DMS53 (cell line): Measurements from ENCODE around the gene MTCL1.

Source experiments
- DNase-seq: peaks from one replicate; lab custom pipeline; 2025; lab: John Stamatoyannopoulos, UW

The MTCL1 gene

DNA sequence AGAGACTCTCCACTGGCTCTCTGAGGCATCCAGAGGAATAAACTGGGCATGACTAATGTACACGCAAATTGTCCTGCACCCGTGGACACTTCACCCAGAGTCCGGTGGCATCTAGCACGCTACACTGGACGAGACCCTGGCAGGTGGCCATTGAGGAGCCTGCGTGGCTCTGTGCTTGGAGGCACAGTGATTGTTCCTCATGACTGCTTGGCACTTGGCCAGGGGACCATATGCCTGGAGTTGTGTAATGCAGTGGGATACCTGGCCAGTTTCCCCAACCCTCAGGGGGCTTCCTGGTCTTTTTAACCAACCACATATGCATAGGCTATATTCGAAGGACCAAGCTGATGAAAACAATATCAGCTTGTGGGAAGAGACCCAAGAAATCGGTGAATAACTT lies 66.6 kb downstream of the MTCL1 start:
- DNase-seq, result peak; percentile 60

DNA sequence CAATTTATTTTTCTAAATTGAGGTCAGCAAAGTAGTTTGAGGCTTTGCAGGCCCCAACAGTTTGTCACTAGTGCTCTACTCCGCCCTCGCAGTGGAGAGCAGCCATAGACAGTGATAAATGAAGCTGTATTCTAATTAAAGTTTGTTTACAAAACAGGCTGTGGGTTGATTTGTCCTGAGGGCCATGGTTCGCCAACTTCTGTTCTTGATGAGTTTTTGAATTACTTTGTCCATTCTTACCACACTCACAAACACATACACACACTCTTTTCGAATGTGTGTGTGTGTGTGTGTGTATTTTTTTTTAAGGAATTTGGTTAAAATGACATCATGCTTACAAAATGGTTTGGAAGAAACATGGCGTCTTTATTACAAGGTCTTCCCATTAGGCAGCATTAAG lies 68.6 kb downstream of the MTCL1 start:
- no peak for DNase-seq

DNA sequence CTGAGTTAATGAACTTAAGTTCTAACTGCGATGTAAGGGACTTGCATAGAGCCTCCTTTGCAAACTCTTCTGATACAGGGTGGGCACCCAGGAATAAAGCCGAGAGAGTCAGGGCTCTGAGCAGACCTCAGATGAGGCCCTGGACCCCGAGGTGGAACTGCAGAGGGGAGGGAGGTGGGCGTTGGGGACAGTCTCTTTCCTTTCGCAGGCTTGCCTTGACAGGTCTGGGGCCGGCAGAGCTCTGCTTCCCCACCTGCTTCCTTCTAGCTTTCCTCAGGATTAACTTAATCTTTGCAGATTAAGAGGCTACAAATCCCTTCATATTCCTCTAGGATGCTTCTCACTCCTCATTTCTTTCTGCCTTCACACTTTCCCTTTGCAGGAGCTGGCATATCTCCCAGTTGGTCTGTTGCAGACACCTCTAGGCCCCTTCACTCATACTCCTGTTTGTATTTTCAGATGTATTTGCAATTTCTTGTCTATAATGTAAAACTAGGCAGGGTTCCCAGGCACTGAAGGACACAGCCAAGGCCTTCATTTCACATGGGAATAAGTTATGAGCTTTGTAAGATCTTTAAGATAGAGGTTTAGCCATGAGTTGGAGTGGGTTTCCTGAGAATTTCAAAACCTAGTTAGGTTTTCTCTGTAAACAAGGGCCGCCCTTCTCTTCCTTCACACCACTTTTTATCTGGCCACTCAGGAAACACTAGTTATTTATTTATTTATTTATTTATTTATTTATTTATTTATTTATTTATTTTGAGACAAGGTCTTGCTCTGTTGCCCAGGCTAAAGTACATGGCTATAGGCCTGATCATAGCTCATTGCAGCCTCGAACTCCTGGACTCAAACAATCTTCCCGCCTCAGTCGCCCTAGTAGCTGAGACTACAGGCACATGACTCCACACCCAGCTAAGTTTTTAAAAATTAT lies 70.9 kb downstream of the MTCL1 start:
- no peak for DNase-seq

GRCh38 chr18:8777846-8778245 lies 72.5 kb downstream of the MTCL1 start:
- DNase-seq, result no peak

GRCh38 chr18:8778386-8778785 lies 73.0 kb downstream of the MTCL1 start:
- no peak for DNase-seq

GRCh38 chr18:8778824-8779223 lies 73.5 kb downstream of the MTCL1 start:
- DNase-seq, result no peak

DNA sequence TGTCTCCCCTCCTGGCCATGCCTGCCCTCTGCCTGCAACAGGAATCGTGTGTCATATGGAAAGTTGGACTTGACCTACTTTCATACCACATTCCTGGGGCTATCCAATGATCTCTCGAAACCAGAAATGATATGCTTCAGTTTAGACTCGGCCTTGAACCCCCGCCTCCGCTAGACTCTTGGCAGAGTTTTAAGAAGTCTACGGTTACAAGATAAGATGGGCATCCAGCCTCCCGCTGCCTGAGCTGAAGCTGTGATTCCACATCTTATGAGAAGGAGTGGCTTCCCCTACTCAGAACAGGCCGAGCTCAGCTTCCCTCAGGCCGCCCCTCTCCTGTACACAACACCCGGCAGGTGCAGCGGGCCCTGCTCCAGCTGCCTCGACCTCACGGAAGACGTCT lies 73.9 kb downstream of the MTCL1 start:
- no peak for DNase-seq

DNA sequence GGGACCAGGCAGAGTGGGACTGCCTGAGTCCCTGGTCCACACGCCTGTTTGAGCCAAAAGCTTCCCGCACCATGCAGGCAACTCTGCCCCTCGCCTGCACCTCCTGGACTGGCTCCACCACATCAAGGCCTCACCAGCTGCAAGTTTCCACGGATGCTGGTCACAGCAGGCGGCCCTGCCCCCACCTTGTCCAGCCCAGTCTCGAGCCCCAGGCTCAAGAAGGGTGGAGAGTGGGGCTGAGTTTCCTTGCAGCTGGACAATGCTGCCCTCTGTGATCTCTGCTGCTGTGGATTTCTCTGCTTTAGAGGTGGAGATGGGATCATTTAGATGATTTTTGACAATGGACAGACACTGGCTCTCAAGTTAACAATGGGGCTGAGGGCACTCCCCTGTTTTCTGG lies 74.9 kb downstream of the MTCL1 start:
- DNase-seq, result no peak

DNA sequence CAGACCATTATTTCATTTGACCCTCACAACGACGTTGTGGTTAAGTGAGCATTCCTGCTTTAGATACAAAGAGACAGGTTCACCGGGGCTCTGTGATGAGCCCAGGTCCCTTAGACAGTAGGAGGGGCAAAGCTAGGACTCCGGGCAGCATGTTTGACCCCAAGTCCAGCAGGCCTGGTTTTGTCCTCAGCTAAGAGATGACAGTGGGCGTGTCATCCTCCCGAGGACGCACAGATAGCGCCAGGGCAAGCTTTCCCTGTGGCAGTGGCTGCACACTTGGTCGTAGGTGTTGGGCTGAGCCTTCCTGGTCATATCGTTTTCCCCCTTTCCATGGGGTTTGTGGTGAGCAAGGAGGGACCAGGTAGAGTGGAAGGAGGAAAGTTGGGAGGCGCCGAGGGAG lies 76.3 kb downstream of the MTCL1 start:
- DNase-seq, result no peak

- no peak for DNase-seq
Observed at GRCh38 chr18:8783335-8783993, 78.1 kb downstream of the MTCL1 start.

DNA sequence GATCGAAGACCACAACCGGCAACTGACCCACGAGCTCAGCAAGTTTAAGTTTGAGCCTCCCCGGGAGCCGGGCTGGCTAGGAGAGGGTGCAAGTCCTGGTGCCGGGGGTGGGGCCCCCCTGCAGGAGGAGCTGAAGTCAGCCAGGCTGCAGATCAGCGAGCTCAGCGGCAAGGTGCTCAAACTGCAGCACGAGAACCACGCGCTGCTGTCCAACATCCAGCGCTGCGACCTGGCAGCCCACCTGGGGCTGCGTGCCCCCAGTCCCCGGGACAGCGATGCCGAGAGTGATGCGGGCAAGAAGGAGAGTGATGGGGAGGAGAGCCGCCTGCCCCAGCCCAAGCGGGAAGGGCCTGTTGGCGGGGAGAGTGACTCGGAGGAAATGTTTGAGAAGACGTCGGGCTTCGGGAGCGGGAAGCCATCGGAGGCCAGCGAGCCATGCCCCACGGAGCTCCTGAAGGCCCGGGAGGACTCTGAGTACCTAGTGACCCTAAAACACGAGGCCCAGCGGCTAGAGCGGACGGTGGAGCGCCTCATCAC lies 78.7 kb downstream of the MTCL1 start:
- no peak for DNase-seq

DNA sequence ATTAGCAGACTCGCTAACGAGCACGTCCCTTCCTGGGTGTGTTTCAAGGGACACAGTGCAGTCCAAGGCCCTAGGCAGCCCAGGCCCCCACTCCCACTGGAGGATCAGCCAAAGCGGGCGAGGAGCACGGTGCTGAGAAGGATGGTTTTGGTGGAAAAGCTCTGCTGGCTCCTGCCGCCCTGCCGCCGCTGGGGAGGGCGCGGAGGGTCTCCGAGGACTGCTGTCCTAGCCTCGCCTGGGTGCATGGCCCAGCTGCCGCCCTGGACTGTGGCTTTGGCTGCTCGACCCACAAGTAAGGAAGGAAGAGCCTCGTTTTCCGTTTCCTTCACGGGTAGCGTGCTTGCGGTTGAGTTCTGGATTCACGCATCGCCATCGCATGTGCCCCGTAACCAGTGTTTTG lies 79.9 kb downstream of the MTCL1 start:
- DNase-seq, result no peak

DNA sequence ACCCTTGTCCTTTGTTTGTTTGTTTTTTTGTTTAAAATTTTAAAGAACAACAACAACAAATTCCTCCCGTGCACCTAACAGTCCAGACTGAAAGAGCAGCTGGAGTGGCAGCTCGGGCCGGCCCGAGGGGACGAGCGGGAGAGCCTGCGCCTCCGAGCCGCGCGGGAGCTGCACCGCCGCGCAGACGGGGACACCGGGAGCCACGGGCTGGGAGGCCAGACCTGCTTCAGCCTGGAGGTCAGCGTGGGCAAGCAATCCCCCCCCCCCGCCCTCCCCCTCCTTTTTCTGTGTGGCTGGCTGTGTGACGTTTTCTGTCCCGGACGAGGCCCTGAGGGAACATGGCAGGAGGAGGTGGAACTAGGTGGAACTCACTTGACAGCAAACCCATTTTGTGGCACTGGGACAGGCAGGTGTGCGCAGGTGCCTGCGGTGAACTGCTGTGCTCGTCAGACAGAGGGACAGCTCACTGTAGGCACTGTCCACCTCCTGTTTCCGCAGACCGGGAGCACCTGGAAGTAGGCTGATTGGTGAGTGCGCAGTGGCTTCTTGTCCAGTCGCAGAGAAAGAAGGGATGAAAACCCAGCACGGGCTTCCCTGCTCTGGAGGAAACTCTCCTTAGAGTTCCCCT lies 80.6 kb downstream of the MTCL1 start:
- DNase-seq, result no peak

DNA sequence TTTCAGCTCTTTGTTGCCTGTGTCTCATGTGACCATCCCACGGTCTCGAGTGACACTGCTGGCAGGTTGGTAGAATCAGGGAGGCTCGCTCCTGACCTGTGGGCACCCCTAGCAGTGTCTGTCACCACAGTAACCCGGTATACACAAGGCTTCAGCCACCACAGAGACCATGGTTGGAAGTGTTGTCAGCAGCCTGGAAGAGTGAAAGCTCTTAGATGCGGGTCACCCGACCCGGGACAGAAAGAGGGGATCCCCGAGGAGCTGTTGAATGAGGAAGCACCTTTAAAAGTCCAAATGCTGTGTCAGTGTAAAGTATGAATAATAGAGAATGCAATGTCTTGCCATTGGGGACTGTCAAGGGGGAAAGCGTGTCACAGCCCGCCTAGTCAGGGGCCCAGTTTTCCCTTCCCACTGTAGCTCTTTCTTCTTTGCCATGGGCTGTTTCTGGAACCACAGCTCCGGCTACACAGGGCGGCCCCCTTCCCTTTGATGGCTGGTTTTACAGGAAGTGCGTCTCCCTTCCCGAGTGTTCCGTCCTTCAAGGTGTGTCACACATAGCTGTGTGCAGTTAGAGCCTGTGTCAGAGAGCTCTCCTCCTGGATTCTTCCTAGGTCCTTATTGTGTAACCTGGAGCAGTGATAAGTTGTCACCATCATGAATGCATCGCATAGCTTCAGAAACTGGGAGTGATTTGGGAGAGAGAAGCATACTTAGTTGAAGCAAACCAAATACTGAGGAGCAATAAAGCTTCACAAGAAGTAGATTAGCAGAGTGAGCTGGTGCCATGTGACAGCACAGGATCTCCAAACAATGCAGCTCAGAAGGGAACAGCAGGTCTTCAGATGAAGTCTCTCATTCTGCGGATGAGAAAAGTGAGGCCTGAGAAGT lies 81.4 kb downstream of the MTCL1 start:
- DNase-seq, result no peak

- DNase-seq, result no peak
Observed at GRCh38 chr18:8787371-8787670, 82.0 kb downstream of the MTCL1 start.

GRCh38 chr18:8787794-8788193 lies 82.4 kb downstream of the MTCL1 start:
- no peak for DNase-seq

DNA sequence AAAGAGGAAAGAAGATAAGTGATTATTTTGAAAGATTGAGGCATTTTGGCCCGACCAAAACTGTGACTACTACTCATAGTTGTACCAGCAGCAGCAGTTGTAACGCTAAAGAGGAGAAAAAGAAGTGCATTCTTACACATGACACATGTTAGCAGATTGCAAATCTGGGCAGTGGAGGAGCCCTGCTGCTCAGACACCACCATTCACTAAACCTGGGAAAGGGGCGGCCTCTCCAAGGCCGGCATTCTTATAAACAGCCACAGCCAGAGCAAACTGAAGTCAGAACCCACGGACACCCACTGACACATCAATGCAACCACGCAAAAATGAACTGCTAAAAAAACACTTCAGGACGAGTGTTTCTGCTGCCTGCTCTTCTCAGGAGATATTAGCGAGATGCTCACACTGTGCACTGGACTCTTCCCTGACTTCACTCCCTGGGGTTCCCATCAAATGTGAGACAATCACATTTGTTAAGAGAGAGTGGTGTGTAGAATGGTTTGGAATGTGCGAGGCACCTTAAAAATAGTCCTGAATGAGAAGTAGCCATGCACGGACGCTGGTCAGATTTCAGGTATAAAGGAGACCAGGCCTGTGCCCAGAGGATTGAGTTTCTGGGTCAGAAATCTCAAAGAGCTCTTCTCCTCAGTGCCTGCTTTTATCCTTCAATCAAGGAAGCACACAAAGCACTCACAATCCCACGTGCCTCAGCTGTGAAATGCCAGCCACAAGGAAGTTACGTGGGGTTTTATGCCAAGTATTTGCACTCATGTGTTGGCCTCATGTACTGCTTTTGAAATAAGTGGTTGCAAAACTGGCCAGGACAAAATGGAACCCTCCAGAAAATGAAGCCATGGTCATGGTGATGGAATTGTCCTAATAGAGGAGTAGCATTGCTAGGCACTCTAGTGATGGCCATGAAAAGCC lies 83.4 kb downstream of the MTCL1 start:
- no peak for DNase-seq

DNA sequence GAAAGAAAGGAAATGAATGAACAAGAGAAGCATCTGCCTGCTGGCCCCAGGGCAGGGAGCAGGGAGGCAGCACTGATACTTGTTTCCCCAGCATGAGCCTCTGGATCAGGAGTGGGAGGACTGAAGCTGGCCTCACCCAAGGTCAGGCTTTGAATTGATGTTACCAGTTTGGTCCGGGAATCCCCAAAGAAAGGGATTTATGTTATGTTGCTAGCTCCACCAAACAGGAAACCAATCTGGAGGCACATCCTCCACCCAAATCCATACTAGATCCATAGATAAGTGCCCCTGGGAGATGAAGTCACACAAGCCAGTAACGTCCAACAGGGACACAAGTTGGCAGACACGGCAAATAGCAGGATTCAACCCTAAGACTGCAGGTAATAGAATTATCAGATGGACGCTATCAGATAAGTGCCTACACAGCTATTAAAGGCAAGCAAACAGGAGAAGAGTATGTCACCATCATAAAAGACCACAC lies 85.9 kb downstream of the MTCL1 start:
- no peak for DNase-seq

DNA sequence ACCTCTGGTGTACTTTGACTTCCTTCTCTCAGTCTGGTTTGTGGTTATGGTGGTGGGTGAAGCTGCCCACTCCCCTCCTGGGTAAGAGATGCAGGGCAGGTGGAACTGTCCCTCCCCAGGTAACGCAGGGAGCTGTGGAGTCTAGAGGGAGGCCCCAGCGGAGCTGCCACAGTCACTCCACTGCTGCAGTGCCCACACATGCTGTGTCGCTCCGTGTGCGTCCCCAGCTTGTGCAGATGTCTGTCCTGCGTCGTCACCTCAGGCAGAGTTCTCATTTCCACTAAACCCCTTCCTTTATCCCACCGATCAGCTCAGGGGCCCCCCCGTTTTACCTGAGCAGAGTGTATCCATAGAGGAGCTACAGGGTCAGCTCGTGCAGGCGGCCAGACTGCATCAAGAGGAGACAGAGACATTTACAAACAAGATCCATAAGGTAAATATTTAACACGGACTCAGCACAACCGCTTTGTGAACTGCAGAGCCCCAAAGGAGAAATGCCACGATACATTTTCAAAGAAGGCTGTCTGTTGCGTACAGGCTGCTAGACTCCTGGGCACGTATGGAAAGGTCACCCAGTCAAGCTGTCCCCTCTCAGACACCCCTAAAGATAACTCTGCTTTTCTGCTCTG lies 87.4 kb downstream of the MTCL1 start:
- DNase-seq, result no peak

DNA sequence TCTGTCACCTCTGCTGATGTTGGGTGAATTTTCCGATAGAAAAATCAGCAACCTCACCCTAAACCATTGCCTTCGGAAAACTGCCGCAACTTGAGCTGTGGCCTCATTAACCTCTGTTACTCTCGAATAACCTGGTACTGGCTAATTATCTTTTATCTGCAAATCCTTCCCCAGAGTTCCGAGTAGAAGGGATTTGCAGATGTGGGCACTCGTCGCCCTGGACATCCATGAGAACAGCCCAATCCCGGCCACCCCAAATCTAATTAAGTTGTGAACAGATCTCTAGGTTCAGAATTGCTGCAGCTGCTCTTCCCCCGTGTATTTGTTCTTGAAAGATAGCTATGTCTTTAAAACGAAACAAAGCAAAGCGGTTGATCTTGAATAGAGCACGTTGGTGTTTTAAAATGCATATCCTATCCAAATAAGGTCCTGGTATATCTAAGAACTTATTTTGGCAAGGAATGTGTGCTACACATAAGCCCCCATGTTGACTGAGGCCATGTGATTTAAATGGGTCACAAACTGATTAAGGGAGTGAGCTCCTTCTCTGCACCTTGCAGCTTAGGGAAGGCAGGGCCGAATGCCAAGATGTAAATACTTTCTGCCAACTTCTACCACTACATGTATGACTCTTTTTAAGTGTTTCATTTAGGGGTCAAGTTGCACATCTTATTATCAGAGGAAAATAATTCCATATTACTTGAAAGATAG lies 88.2 kb downstream of the MTCL1 start:
- no peak for DNase-seq
